ENCODE data around the gene GREB1L.

DNA sequence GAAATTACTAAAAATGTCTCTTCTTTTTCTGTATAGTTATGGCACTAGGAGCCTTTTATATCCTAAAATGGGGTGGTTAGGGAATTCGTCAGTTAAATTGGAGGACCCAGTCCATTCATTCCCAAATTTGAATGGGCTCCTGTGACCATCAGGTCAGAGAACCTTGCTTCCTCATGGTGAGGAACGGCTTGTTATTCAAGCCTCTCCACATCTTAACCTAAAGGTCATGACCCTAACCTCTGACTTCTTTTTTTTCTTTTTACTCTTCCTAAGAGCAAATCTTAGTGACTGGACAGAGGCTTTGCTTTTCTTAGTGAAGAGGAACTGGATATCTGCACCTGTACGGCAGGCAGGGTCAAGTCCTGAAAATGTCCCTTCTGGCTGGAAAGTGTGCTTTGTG is 53.1 kb downstream of the GREB1L start:
- TF ChIP-seq POLR2AphosphoS5 (IDR thresholded peaks at IDR 0.05; ENCODE audit: insufficient read depth, low read depth, low read length) (no peak), EZH2 (IDR thresholded peaks at IDR 0.05; ENCODE audit: borderline replicate concordance, low read depth, low read length, severe bottlenecking) (no peak), GATA2 (IDR thresholded peaks at IDR 0.05; ENCODE audit: insufficient read depth, insufficient read length, low read depth, low read length) (no peak), POLR2A (IDR thresholded peaks at IDR 0.05; ENCODE audit: low read depth, low read length) (no peak), MYC (IDR thresholded peaks at IDR 0.05; ENCODE audit: low read depth, low read length) (no peak), JUN (IDR thresholded peaks at IDR 0.05; ENCODE audit: borderline replicate concordance, insufficient read depth, insufficient read length, low read depth) (no peak), FOS (IDR thresholded peaks at IDR 0.05; ENCODE audit: borderline replicate concordance, insufficient read depth, low read length) (no peak)
- TF ChIP-seq, protein P1, sequence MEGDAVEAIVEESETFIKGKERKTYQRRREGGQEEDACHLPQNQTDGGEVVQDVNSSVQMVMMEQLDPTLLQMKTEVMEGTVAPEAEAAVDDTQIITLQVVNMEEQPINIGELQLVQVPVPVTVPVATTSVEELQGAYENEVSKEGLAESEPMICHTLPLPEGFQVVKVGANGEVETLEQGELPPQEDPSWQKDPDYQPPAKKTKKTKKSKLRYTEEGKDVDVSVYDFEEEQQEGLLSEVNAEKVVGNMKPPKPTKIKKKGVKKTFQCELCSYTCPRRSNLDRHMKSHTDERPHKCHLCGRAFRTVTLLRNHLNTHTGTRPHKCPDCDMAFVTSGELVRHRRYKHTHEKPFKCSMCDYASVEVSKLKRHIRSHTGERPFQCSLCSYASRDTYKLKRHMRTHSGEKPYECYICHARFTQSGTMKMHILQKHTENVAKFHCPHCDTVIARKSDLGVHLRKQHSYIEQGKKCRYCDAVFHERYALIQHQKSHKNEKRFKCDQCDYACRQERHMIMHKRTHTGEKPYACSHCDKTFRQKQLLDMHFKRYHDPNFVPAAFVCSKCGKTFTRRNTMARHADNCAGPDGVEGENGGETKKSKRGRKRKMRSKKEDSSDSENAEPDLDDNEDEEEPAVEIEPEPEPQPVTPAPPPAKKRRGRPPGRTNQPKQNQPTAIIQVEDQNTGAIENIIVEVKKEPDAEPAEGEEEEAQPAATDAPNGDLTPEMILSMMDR (IDR thresholded peaks at IDR 0.05; ENCODE audit: extremely low read depth in 1 of 2, insufficient read depth in 1 of 2, low read depth in 1 of 2, low read length in 2 of 2) = no peak
